Heart left ventricle (tissue), 16 donors: ENCODE results near the gene BNIP1. TPM values are rescaled to one million over a fixed set of nuclear protein-coding genes. Genes with fewer than 3 reads are reported as not detected.

Experiments used
- ATAC-seq, 4 donors: fragments of 200-7000 bp; cut with Tn5 transposase; one replicate each; pipeline ENCODE4 v1.9.1; 2020 to 2022; ENCODE audit warnings: moderate library complexity in 4 of 4, mild to moderate bottlenecking in 3 of 4, moderate number of reproducible peaks in 1 of 4
- DNase-seq, 5 donors: peaks; one replicate each; pipeline ENCODE4 v3.0.0-alpha.2; 2020
- H3K27ac ChIP-seq, 12 donors: fragments of 200-600 bp; sonication (generic) in 4 of 12; one replicate each; pipeline versions ENCODE4 v1.5.0 to v1.8.0; 2016 to 2022; ENCODE audit warnings: mild to moderate bottlenecking in 2 of 12
- H3K27me3 ChIP-seq, 9 donors: fragments of 200-600 bp; sonication (generic) in 2 of 9; one replicate each; pipeline versions ENCODE4 v1.5.1 to v1.8.0; 2016 to 2022; ENCODE audit warnings: mild to moderate bottlenecking in 3 of 9
- H3K36me3 ChIP-seq, 9 donors: fragments of 200-600 bp; sonication (generic) in 2 of 9; one replicate each; pipeline versions ENCODE4 v1.5.0 to v1.8.0; 2018 to 2022; ENCODE audit warnings: mild to moderate bottlenecking in 2 of 9
- H3K4me1 ChIP-seq, 12 donors: fragments of 200-600 bp; sonication (generic) in 4 of 12; one replicate each; pipeline versions ENCODE4 v1.5.0 to v1.8.0; 2016 to 2022; ENCODE audit warnings: mild to moderate bottlenecking in 3 of 12
- H3K4me3 ChIP-seq, 12 donors: fragments of 200-600 bp; sonication (generic) in 4 of 12; one replicate each; pipeline versions ENCODE4 v1.5.0 to v1.8.0; 2017 to 2022; ENCODE audit warnings: mild to moderate bottlenecking in 9 of 12, moderate library complexity in 4 of 12
- H3K9me3 ChIP-seq, 12 donors: fragments of 200-600 bp; sonication (generic) in 4 of 12; one replicate each; pipeline versions ENCODE4 v1.5.0 to v1.8.0; 2016 to 2022; ENCODE audit warnings: mild to moderate bottlenecking in 1 of 12
- CTCF ChIP-seq, 12 donors: fragments of 200-600 bp; sonication (generic) in 4 of 12; IDR thresholded peaks; one replicate each; pipeline versions ENCODE4 v1.5.0 to v1.8.0; 2018 to 2022; ENCODE audit warnings: antibody characterized with exemption in 12 of 12, mild to moderate bottlenecking in 5 of 12
- POLR2A ChIP-seq, 2 donors: fragments of 450-650 bp; IDR thresholded peaks; one replicate each; pipeline ENCODE4 v1.6.1; 2017; ENCODE audit warnings: antibody characterized with exemption in 2 of 2, mild to moderate bottlenecking in 2 of 2, moderate library complexity in 2 of 2
- WGBS, 4 donors: extraction: QIAGEN DNeasy Blood & Tissue Kit in 2 of 4; methylation state at CpG; one replicate each; pipeline versions ENCODE4 v1.1.5 to v1.1.7; 2013 to 2018; 5-methylcytosine and 5-hydroxymethylcytosine counted together
- intact Hi-C, 10 donors: fragments of 100-400 bp; cut with DNase I; formaldehyde crosslinking; loops; one replicate each; pipeline versions ENCODE4 v1.11.1 to v1.14.2; 2022
- polyA plus RNA-seq, 2 donors: library from polyadenylated mRNA; stranded (reverse); fragments of 200-250 nt; gene quantifications; one replicate each; pipeline ENCODE4 v1.2.3, GENCODE V29; 2013
- total RNA-seq, 9 donors: library from RNA; depleted of rRNA in 2 of 9; stranded (reverse); fragments of >200 nt in 2 of 9; fragmentation: NEBNext Ultra II Directional in 3 of 9; extraction: Animal tissue kit (Norgen Biotek cat#: 25700) in 3 of 9; gene quantifications; one replicate each; pipeline versions ENCODE4 v1.1.0 to v1.2.4, GENCODE V29; 2016 to 2023
- donor health status: ischemic (EF 13 %, LVEDD 7.1; RV severe dilation, severe dysfunction).
- donor health status: healthy with polysubstance abuse.
- donor health status: DM: no; HTN: yes; CAD: no.
- donor health status: DM: no; HTN: no; CAD: no.
- donor health status: ischemic (EF 25% LVEDD 6.9; RV normal size, moderate dysfunction).
- donor health status: ischemic (EF 25% LVEDD 5.7; RV mildly dilated, moderate dysfunction).
- donor health status: healthy.
- donor health status: DM: yes; HTN: yes; CAD: no.
- donor health status: ischemic (EF 35%, LVEDD 5.7; RV mildly dilated, moderate dysfunction).
- donor health status: nonischemic (EF 11% LVEDD 7.7; RV severe dilation, severe dysfunction).
- donor health status: DM: yes; HTN: yes; CAD: no.
- donor health status: PGD.
- donor health status: ischemic (EF 29% LVEDD 5.4; RV normal size, mild dysfunction).
- donor health status: nonischemic (EF 23%, LVEDD 6.1; RV moderate dilation, normal function).

BNIP1 gene
- total and polyA plus RNA-seq, 11 donors: 8.0 to 18.3 (median 10.0) TPM

- no peak for TF ChIP-seq CTCF (IDR thresholded peaks at IDR 0.05)
- no peak for TF ChIP-seq POLR2A (IDR thresholded peaks at IDR 0.05)
- no peak overlapping the region for H3K27ac ChIP-seq
- H3K36me3 ChIP-seq: no peaks in the 10 kb centered on the region
- H3K4me3 ChIP-seq: no peak overlapping the region
- 70 to 87% (median 82%) methylated on average over 2 of the region's 2 CpGs for WGBS, 4 donors
- no peak for ATAC-seq
- no peaks in the 10 kb centered on the region for H3K27me3 ChIP-seq
- no peak for DNase-seq
- intact Hi-C loops: no loop called here
- no peaks in the 10 kb centered on the region for H3K9me3 ChIP-seq
- no peaks in the 10 kb centered on the region for H3K4me1 ChIP-seq
Measured at GRCh38 chr5:173188280-173188679, 43.9 kb downstream of the BNIP1 start.

- Histone ChIP-seq H3K4me1 (peaks cover 0 to 6% (median 0%) of the 10 kb centered on the region in 12 donors), H3K36me3 (no peaks in the 10 kb centered on the region), H3K27me3 (no peaks in the 10 kb centered on the region), H3K9me3 (no peaks in the 10 kb centered on the region), H3K27ac (no peak overlapping the region), H3K4me3 (no peak overlapping the region)
- no peak for DNase-seq
- no peak for TF ChIP-seq CTCF (IDR thresholded peaks at IDR 0.05)
- TF ChIP-seq POLR2A (IDR thresholded peaks at IDR 0.05): no peak
- 85 to 95% (median 91%) methylated on average over 4 of the region's 4 CpGs for WGBS, 4 donors
- ATAC-seq: no peak
- intact Hi-C loops: no loop called here
Measured at GRCh38 chr5:173191015-173191414, 46.7 kb downstream of the BNIP1 start.

DNA sequence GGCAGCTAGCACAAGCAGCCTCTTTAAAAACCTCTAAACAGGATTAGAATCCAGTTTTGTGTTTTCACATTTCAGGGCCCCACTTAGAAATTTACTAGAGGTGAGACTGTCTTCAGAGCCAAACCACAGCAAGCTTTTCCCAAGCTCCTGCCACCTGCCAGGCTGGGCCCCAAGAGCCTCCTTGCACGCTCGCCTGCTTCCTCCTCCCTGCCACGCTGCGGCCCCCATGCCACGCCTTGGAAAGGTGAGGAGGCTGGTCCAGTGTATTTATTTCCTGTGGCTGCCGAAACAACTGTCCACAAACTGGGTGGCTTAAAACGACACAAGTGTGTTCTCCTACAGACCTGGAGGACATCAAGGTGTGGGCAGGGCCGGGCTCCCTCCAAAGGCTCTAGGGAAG is 47.2 kb downstream of the BNIP1 start:
- DNase-seq (no peak), ATAC-seq (no peak)
- Histone ChIP-seq H3K27me3 (no peaks in the 10 kb centered on the region), H3K36me3 (no peaks in the 10 kb centered on the region), H3K4me1 (peaks cover 0 to 11% (median 1%) of the 10 kb centered on the region in 12 donors), H3K4me3 (no peak overlapping the region), H3K27ac (no peak overlapping the region), H3K9me3 (no peaks in the 10 kb centered on the region)
- no peak for TF ChIP-seq CTCF (IDR thresholded peaks at IDR 0.05)
- no peak for TF ChIP-seq POLR2A (IDR thresholded peaks at IDR 0.05)
- WGBS, 4 donors: 90 to 98% (median 93%) methylated on average over 8 of the region's 8 CpGs
- intact Hi-C loops: no loop called here

DNA sequence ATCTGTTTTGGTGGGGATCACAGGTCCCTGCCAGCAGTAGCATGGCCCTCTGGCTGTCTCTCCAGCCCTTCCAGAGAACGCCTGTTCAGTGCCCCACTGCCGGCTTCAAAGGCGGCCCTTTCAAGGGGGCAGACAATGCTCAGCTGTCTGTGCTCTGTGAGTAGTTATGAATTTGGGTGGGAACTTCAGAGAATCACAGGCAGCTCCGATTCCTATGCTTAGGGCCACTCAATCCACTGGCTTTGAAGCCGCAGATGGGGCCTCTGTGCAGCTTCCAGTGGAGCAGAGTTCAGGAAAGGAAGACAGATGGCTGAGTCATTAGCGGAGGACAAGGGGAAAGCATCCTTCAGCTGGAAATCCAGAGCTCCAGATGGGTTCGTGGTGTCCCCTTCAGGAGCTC is 48.2 kb downstream of the BNIP1 start:
- Histone ChIP-seq H3K27ac (no peak overlapping the region), H3K27me3 (no peaks in the 10 kb centered on the region), H3K9me3 (no peaks in the 10 kb centered on the region), H3K36me3 (no peaks in the 10 kb centered on the region), H3K4me1 (peaks cover 0 to 17% (median 3%) of the 10 kb centered on the region in 12 donors), H3K4me3 (no peak overlapping the region)
- WGBS, 4 donors: 82% methylated on average over 7 of the region's 7 CpGs
- DNase-seq (no peak), ATAC-seq (no peak)
- no peak for TF ChIP-seq POLR2A (IDR thresholded peaks at IDR 0.05)
- TF ChIP-seq CTCF (IDR thresholded peaks at IDR 0.05): no peak
- intact Hi-C loops: no loop called here
